ENCODE measurements around the gene LIPH. TPM values are rescaled to one million over a fixed set of nuclear protein-coding genes. Genes with fewer than 3 reads are reported as not detected.
"Not testable (repeated sequence)": the region's sequence is repeated elsewhere in the genome, so short reads cannot be mapped to it uniquely, and the experiment has no call there.

Gene LIPH
- total RNA-seq, 2 experiments from 2014 or later, result not detected

DNA sequence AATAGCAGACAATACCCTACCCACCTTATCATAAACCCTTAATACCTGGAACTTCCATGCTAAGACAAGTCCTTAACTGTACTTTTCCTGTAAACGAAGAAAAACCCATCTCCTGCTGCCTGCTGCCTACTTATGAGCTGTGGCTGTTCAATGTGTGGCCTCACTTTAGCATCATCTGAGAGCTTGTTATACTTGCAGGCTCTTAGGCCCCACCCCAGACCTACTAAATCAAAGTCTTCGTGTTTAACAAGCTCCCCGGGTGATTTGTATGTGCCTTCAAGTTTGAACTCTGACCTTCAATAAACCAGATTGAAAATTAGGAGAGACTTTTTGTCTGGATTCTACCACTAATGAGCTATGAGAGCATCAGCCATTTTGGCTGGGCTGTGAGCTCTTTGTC lies 82.8 kb downstream of the LIPH start:
- Mint-ChIP-seq H3K4me1 (peaks cover 3% of the 10 kb centered on the region), H3K4me3 (no peak overlapping the region)
- no peak for DNase-seq

DNA sequence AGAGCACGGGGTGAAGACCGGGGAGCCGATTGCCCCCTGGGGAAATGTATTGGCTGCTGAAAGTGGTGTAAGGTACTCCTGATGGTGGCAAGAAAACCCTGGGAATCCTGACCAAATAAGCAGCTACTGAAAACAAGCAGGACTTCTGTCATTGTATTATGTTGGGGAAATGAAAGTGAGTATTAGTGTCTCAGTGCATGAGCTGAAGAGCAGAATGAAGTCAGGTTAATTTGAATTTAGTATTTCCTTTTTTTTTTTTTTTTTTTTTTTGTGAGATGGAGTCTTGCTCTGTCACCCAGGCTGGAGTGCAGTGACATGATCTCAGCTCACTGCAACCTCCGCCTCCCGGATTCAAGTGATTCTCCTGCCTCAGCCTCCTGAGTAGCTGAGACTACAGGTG lies 86.3 kb downstream of the LIPH start:
- H3K4me3 Mint-ChIP-seq; H3K36me3 Mint-ChIP-seq (ENCODE audit: low read depth); DNase-seq; H3K9me3 Mint-ChIP-seq; POLR2A ChIA-PET; H3K4me1 Mint-ChIP-seq; H3K27me3 Mint-ChIP-seq; H3K27ac Mint-ChIP-seq: not testable (repeated sequence)
- CTCF ChIA-PET, result interaction anchor here (0.6 kb wide), 1 partner anchor 93 kb away, joined by 5 read pairs; no protein-coding TSS in a partner anchor

More for the DNA sequence above, 82.8 kb downstream of the LIPH start:
- ChIA-PET CTCF (interaction anchor here (2.6 kb wide), 1 partner anchor 90 kb away, joined by 8 read pairs; no protein-coding TSS in a partner anchor), POLR2A (interaction anchor here (0.7 to 0.9 kb wide), 2 partner anchors 13 to 30 kb away, joined by 3 read pairs; partner anchors contain the start of gene TMEM41A)
- no peak overlapping the region for H3K27ac Mint-ChIP-seq
- H3K9me3 Mint-ChIP-seq, result no peaks in the 10 kb centered on the region
- H3K27me3 Mint-ChIP-seq, result no peaks in the 10 kb centered on the region
- peaks cover 8% of the 10 kb centered on the region for H3K36me3 Mint-ChIP-seq (ENCODE audit: low read depth)

DNA sequence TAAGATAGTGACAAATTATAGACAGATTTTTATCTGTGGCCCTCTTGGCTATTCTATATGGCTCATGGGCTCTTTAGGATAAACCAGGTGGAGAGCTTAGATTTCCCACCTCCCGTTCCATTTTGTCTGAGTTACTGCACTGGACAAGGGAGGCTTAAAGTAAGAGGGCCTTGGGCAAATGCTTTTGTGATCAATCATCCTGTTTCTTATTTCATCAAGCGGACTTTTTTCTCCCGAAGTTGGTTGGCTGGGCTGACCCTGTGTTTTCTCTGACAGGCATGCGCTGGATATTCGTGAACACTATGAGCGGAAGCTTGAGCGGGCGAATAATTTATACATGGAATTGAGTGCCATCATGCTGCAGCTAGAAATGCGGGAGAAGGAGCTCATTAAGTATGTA lies 86.9 kb downstream of the LIPH start:
- Mint-ChIP-seq H3K4me3 (no peak overlapping the region), H3K27ac (no peak overlapping the region), H3K36me3 (ENCODE audit: low read depth) (no peaks in the 10 kb centered on the region), H3K4me1 (peaks cover 2% of the 10 kb centered on the region), H3K27me3 (no peaks in the 10 kb centered on the region), H3K9me3 (no peaks in the 10 kb centered on the region)
- ChIA-PET POLR2A (no interaction called here), CTCF (no interaction called here)
- DNase-seq, result no peak

DNA sequence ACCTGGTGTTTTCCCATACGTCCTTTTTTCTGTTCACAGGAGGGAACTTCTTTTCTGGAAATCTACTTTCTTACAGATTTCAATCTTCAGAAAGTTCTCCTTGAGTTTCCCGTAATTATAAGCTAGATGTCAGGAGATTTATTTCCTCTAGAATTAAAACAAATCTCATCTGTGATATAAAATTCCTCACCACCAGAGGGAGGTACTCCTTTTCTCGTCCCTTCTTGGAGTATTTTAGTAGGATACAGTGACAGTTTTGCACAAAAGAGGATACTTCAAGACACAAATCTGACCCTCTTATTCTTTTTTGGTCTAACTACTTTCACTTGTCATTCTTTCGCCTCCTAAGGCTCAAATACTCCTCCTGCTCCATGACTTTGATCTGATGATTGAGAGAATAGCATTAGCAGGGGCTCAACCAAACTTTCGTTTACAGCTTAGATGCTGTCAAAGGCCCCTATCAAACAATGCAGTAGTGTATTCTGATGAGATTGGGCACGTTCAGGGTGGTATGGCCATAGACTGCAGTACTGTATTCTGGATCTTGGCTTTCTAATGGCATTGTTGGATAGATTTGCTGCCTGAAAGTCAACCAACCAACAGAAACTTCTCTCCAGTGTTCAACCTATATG lies 91.6 kb downstream of the LIPH start:
- Mint-ChIP-seq H3K4me3 (no peak overlapping the region), H3K27me3 (no peaks in the 10 kb centered on the region), H3K9me3 (no peaks in the 10 kb centered on the region), H3K4me1 (no peaks in the 10 kb centered on the region), H3K27ac (no peak overlapping the region), H3K36me3 (ENCODE audit: low read depth) (no peaks in the 10 kb centered on the region)
- no peak for DNase-seq
- ChIA-PET CTCF (interaction anchor here (0.6 to 2.7 kb wide), 4 partner anchors 11 to 114 kb away, joined by 3 to 16 read pairs (median 6); no protein-coding TSS in a partner anchor), POLR2A (no interaction called here)

DNA sequence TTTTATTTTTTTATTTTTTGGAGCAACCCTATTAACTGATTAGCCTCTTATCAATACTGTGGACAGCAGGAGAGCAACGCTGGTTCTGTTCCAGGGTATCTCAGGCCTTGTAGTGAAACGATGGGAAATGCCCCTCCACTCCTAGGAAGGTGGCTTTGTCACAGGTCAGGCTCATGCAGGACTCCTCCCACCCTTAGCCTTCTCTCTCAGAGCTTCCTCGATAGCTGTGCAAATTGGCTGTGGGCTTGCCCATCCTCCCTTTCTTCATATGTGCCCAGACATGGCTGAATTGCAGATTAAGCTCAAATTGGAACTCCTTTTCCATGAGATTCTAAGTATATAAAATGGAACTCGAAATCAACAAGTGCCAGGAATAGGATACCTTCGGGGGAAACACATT lies 92.1 kb downstream of the LIPH start:
- ChIA-PET POLR2A (no interaction called here), CTCF (interaction anchor here (0.6 to 2.7 kb wide), 4 partner anchors 10 to 114 kb away, joined by 3 to 16 read pairs (median 6); no protein-coding TSS in a partner anchor)
- Mint-ChIP-seq H3K27me3 (no peaks in the 10 kb centered on the region), H3K4me1 (no peaks in the 10 kb centered on the region), H3K36me3 (ENCODE audit: low read depth) (no peaks in the 10 kb centered on the region), H3K4me3 (no peak overlapping the region), H3K9me3 (no peaks in the 10 kb centered on the region), H3K27ac (no peak overlapping the region)
- no peak for DNase-seq

DNA sequence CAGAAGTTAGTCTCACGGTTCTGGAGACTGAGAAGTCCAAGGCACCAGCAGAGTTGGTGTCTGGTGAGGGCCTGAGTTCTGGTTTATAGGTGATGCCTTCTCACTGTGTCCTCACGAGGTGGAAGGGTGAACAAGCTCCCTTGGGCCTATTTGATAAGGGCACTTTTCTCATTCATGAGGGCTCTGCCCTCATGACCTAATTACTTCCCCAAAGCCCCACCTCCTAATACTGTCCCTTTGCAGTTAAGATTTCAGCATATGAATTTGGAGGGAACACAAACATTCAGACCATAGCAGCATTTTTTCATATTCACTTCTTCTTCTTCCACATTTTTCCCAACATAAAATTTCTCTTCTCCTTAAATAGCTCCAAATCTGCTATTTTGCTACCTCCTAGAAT lies 95.0 kb downstream of the LIPH start:
- H3K9me3 Mint-ChIP-seq, result no peaks in the 10 kb centered on the region
- no peak for DNase-seq
- POLR2A ChIA-PET, result no interaction called here
- H3K4me3 Mint-ChIP-seq, result no peak overlapping the region
- H3K27me3 Mint-ChIP-seq, result no peaks in the 10 kb centered on the region
- H3K4me1 Mint-ChIP-seq, result no peaks in the 10 kb centered on the region
- H3K36me3 Mint-ChIP-seq (ENCODE audit: low read depth), result no peaks in the 10 kb centered on the region
- CTCF ChIA-PET, result interaction anchor here (1.2 kb wide), 1 partner anchor 118 kb away, joined by 3 read pairs; no protein-coding TSS in a partner anchor
- no peak overlapping the region for H3K27ac Mint-ChIP-seq

Other genes starting within 250 kb of the LIPH start
- gene MAP3K13, start 189.5 kb downstream of the LIPH start, total RNA-seq, result 10 to 100 TPM; 11.0 to 11.3 TPM
- 10 to 100 TPM; 21.4 to 21.8 TPM for gene TMEM41A, start 53.6 kb downstream of the LIPH start, total RNA-seq
- 10 to 100 TPM; 32.8 to 33.6 TPM for gene SENP2, start 33.7 kb upstream of the LIPH start, total RNA-seq

Measured in activated CD4-positive, alpha-beta memory T cell treated with anti-CD3 and anti-CD28 coated beads, Interleukin-2, amount 10 ng/mL, durations not matched to agents 7 days and 5 days (primary cell).